Neural cell (in vitro differentiated cells): ENCODE data around the gene GRSF1.

Experiments used
- EP300 ChIP-seq: fragments of 450-650 bp; conservative IDR thresholded peaks from 2 replicates; pipeline ENCODE4 v1.6.1; 2014; ENCODE audit warnings: antibody characterized with exemption, mild to moderate bottlenecking, moderate library complexity; ENCODE audit not compliant: poor library complexity, severe bottlenecking
- RAD21 ChIP-seq: fragments of 450-650 bp; conservative IDR thresholded peaks from 2 replicates; pipeline ENCODE4 v1.6.1; 2014; ENCODE audit warnings: antibody characterized with exemption, mild to moderate bottlenecking, moderate library complexity
- TF ChIP-seq, protein P1 (sequence below): IDR thresholded peaks from 2 replicates; pipeline ENCODE4 v1.6.1; 2012; ENCODE audit warnings: borderline replicate concordance

DNA sequence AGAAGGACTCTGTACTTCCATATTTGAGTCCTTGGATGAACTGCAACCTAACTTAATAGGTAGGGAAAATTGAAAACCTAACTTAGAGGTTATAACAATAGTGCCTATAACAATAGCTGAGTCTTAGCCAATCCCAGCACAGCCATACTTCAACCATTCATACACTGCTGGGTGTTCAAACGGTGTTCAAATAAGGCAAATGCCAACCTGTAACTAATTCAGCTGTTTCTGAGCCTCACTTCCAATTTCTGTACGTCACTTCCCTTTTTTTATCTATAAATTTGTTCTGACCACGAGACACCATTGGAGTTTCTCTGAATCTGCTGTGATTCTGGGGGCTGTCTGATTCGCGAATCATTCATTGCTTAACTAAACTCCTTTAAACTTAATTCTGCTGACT is 9.6 kb upstream of the GRSF1 start:
- TF ChIP-seq EP300, result no peak
- no peak for TF ChIP-seq RAD21
- TF ChIP-seq, protein P1, sequence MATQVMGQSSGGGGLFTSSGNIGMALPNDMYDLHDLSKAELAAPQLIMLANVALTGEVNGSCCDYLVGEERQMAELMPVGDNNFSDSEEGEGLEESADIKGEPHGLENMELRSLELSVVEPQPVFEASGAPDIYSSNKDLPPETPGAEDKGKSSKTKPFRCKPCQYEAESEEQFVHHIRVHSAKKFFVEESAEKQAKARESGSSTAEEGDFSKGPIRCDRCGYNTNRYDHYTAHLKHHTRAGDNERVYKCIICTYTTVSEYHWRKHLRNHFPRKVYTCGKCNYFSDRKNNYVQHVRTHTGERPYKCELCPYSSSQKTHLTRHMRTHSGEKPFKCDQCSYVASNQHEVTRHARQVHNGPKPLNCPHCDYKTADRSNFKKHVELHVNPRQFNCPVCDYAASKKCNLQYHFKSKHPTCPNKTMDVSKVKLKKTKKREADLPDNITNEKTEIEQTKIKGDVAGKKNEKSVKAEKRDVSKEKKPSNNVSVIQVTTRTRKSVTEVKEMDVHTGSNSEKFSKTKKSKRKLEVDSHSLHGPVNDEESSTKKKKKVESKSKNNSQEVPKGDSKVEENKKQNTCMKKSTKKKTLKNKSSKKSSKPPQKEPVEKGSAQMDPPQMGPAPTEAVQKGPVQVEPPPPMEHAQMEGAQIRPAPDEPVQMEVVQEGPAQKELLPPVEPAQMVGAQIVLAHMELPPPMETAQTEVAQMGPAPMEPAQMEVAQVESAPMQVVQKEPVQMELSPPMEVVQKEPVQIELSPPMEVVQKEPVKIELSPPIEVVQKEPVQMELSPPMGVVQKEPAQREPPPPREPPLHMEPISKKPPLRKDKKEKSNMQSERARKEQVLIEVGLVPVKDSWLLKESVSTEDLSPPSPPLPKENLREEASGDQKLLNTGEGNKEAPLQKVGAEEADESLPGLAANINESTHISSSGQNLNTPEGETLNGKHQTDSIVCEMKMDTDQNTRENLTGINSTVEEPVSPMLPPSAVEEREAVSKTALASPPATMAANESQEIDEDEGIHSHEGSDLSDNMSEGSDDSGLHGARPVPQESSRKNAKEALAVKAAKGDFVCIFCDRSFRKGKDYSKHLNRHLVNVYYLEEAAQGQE, result no peak
